ENCODE data around the gene RORC. TPM values are rescaled to one million over a fixed set of nuclear protein-coding genes. Genes with fewer than 3 reads are reported as not detected.

Gene RORC
- total RNA-seq, 1 experiment from 2014 or later: 0.44 TPM

- Mint-ChIP-seq H3K4me3 (no peak overlapping the region), H3K4me1 (peaks cover 21% of the 10 kb centered on the region), H3K27me3 (ENCODE audit: low read depth) (peaks cover 87% of the 10 kb centered on the region), H3K9me3 (no peaks in the 10 kb centered on the region), H3K27ac (no peak overlapping the region), H3K36me3 (no peaks in the 10 kb centered on the region)
- TF ChIP-seq JAZF1 (CRISPR knock-in tag; IDR thresholded peaks at IDR 0.05): no peak
- TF ChIP-seq IRF2 (CRISPR knock-in tag; IDR thresholded peaks at IDR 0.05; ENCODE audit: borderline replicate concordance, low read depth): no peak
- TF ChIP-seq ZNF317 (CRISPR knock-in tag; IDR thresholded peaks at IDR 0.05; ENCODE audit: borderline replicate concordance, low read depth): no peak
- no peak for TF ChIP-seq ZNF416 (CRISPR knock-in tag; IDR thresholded peaks at IDR 0.05)
- no peak for TF ChIP-seq FOXK1 (CRISPR knock-in tag; IDR thresholded peaks at IDR 0.05)
- TF ChIP-seq GABPB1 (CRISPR knock-in tag; IDR thresholded peaks at IDR 0.05): no peak
- TF ChIP-seq, protein P1, sequence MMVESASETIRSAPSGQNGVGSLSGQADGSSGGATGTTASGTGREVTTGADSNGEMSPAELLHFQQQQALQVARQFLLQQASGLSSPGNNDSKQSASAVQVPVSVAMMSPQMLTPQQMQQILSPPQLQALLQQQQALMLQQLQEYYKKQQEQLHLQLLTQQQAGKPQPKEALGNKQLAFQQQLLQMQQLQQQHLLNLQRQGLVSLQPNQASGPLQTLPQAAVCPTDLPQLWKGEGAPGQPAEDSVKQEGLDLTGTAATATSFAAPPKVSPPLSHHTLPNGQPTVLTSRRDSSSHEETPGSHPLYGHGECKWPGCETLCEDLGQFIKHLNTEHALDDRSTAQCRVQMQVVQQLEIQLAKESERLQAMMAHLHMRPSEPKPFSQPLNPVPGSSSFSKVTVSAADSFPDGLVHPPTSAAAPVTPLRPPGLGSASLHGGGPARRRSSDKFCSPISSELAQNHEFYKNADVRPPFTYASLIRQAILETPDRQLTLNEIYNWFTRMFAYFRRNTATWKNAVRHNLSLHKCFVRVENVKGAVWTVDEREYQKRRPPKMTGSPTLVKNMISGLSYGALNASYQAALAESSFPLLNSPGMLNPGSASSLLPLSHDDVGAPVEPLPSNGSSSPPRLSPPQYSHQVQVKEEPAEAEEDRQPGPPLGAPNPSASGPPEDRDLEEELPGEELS (CRISPR knock-in tag; IDR thresholded peaks at IDR 0.05): no peak
- TF ChIP-seq EMX1 (CRISPR knock-in tag; IDR thresholded peaks at IDR 0.05): no peak
- TF ChIP-seq PRRX2 (CRISPR knock-in tag; IDR thresholded peaks at IDR 0.05): no peak
- TF ChIP-seq, protein P2, sequence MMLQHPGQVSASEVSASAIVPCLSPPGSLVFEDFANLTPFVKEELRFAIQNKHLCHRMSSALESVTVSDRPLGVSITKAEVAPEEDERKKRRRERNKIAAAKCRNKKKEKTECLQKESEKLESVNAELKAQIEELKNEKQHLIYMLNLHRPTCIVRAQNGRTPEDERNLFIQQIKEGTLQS (CRISPR knock-in tag; conservative IDR thresholded peaks at IDR 0.05): no peak
- TF ChIP-seq ATF1 (CRISPR knock-in tag; IDR thresholded peaks at IDR 0.05): no peak
- TF ChIP-seq ZMAT4 (CRISPR knock-in tag; IDR thresholded peaks at IDR 0.05): no peak
- TF ChIP-seq SMAD3 (CRISPR knock-in tag; IDR thresholded peaks at IDR 0.05; ENCODE audit: borderline replicate concordance): no peak
- TF ChIP-seq, protein P3, sequence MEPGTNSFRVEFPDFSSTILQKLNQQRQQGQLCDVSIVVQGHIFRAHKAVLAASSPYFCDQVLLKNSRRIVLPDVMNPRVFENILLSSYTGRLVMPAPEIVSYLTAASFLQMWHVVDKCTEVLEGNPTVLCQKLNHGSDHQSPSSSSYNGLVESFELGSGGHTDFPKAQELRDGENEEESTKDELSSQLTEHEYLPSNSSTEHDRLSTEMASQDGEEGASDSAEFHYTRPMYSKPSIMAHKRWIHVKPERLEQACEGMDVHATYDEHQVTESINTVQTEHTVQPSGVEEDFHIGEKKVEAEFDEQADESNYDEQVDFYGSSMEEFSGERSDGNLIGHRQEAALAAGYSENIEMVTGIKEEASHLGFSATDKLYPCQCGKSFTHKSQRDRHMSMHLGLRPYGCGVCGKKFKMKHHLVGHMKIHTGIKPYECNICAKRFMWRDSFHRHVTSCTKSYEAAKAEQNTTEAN (CRISPR knock-in tag; IDR thresholded peaks at IDR 0.05): no peak
- TF ChIP-seq NFYB (CRISPR knock-in tag; conservative IDR thresholded peaks at IDR 0.05; ENCODE audit: low read depth): no peak
- no peak for TF ChIP-seq ELF4 (CRISPR knock-in tag; IDR thresholded peaks at IDR 0.05; ENCODE audit: low read depth)
- TF ChIP-seq CREM (CRISPR knock-in tag; IDR thresholded peaks at IDR 0.05): no peak
- TF ChIP-seq CDX4 (CRISPR knock-in tag; IDR thresholded peaks at IDR 0.05; ENCODE audit: borderline replicate concordance): no peak
- ATAC-seq (no peak), DNase-seq (ENCODE audit: low spot score) (no peak)
- ChIA-PET POLR2A (no interaction called here), CTCF (no interaction called here)
Observed at GRCh38 chr1:151859891-151860293, 28.3 kb upstream of the RORC start.

DNA sequence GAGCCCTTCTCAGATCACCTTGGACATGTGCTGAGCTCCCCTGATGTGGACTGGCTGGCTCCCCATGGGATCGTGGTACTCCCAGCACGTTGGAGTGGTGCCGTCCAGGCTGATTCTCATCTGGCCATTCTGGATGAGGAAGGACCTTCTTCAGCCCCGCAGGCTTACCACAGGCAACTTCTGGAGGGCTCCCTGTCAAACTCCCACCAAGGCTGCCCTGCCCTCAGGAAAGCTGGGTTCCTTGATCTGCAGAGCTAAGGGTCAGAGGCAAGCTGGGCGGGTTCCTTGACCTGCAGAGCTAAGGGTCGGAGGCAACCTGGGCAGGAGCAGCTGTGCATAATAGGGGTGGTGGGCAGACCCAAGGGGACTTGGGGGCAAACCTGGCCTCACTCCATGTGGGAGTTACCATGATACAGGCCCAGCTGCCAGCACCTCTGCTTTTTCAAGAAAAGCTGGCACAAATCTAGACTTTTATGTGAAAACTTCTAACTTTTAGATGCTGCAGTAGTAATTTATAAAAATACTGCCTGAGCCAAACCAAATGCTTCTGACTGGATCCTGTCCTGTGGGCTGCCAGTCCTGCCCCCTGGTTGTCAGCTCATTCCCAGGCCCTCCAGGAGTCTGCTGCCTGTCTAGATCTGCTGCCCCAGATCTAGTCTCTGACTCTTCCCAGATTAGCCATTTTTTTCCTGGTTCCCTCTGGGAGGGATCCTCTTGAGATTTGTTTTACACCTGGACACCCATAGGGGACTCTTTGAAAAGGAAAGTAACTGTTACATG is 27.5 kb upstream of the RORC start:
- POLR2A ChIA-PET: no interaction called here
- Mint-ChIP-seq H3K9me3 (no peaks in the 10 kb centered on the region), H3K27ac (no peak overlapping the region), H3K4me1 (peaks cover 21% of the 10 kb centered on the region), H3K36me3 (no peaks in the 10 kb centered on the region), H3K27me3 (ENCODE audit: low read depth) (peaks cover 80% of the 10 kb centered on the region), H3K4me3 (no peak overlapping the region)
- DNase-seq (ENCODE audit: low spot score) (no peak), ATAC-seq (no peak)
- CTCF ChIA-PET: no interaction called here
- TF ChIP-seq E2F1 (CRISPR knock-in tag; IDR thresholded peaks at IDR 0.05) (no peak), ZNF396 (CRISPR knock-in tag; IDR thresholded peaks at IDR 0.05; ENCODE audit: borderline replicate concordance) (no peak), TEAD1 (CRISPR knock-in tag; IDR thresholded peaks at IDR 0.05) (no peak), USF1 (CRISPR knock-in tag; IDR thresholded peaks at IDR 0.05) (no peak), FOXP1 (CRISPR knock-in tag; IDR thresholded peaks at IDR 0.05; ENCODE audit: borderline replicate concordance) (no peak), OVOL2 (CRISPR knock-in tag; IDR thresholded peaks at IDR 0.05; ENCODE audit: borderline replicate concordance) (no peak)
- TF ChIP-seq, protein P3 (CRISPR knock-in tag; IDR thresholded peaks at IDR 0.05): no peak
- TF ChIP-seq, protein P4, sequence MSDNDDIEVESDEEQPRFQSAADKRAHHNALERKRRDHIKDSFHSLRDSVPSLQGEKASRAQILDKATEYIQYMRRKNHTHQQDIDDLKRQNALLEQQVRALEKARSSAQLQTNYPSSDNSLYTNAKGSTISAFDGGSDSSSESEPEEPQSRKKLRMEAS (CRISPR knock-in tag; IDR thresholded peaks at IDR 0.05): no peak

Measured in WTC11 (cell line).